Endothelial cell of umbilical vein (primary cell): ENCODE results near the gene MNAT1. TPM values are rescaled to one million over a fixed set of nuclear protein-coding genes. Genes with fewer than 3 reads are reported as not detected.

Experiments
- BruUV-seq: library from RNA; stranded (reverse); fragments of 400-500 nt; replicated peaks from 2 replicates; lab custom pipeline; 2021; lab: Mats Ljungman, UMichigan
- CTCF ChIA-PET: fragments of 300-600, 350-600 bp; sonication (Branson Sonifier 250); formaldehyde crosslinking; loops from one replicate; lab custom pipeline; 2021; ENCODE audit warnings: antibody characterized with exemption, inconsistent platforms; lab: Charles Lee
- POLR2A ChIA-PET: fragments of 300-600, 350-600 bp; sonication (Branson Sonifier 250); formaldehyde crosslinking; loops from one replicate; lab custom pipeline; 2021; ENCODE audit warnings: antibody characterized with exemption, inconsistent platforms; lab: Charles Lee
- DNase-seq: peaks from one replicate; pipeline ENCODE4 v3.0.0-alpha.2; 2011; ENCODE audit warnings: low read depth, low spot score
- FAIRE-seq: peaks from 2 replicates; lab custom pipeline; 2011; peaks lifted over from hg19 to GRCh38; lab: Jason Lieb, UNC
- H2AFZ ChIP-seq: 2 replicates; pipeline ENCODE4 v1.6.0; 2012; ENCODE audit warnings: low read depth, low read length, control low read depth, inconsistent platforms
- H3K27ac ChIP-seq: 2 replicates; pipeline ENCODE4 v1.5.1; 2011; ENCODE audit warnings: low read depth, mild to moderate bottlenecking, control low read depth, low read length, moderate library complexity; ENCODE audit not compliant: insufficient read depth
- H3K27me3 ChIP-seq, 2 experiments: 2 replicates each; pipeline versions ENCODE4 v1.6.0 to v1.6.1; 2011; ENCODE audit warnings: low read length in 2 of 2, mixed read lengths in 1 of 2; ENCODE audit not compliant: control insufficient read depth in 2 of 2, insufficient read depth in 2 of 2
- H3K36me3 ChIP-seq, 2 experiments: 2 replicates in 1 of 2; 3 replicates in 1 of 2; pipeline ENCODE4 v1.5.1; 2011; ENCODE audit warnings: low read length in 2 of 2, mild to moderate bottlenecking in 1 of 2, moderate library complexity in 1 of 2; ENCODE audit not compliant: control insufficient read depth in 2 of 2, insufficient read depth in 2 of 2; ENCODE audit errors: extremely low read depth in 1 of 2
- H3K4me1 ChIP-seq: 3 replicates; pipeline ENCODE4 v1.5.1; 2011; ENCODE audit warnings: mild to moderate bottlenecking, low read length; ENCODE audit not compliant: control insufficient read depth, insufficient read depth; ENCODE audit errors: extremely low read depth
- H3K4me2 ChIP-seq: 2 replicates; pipeline ENCODE4 v1.6.1; 2011; ENCODE audit warnings: low read length, control low read depth, mixed read lengths; ENCODE audit not compliant: insufficient read depth
- H3K4me3 ChIP-seq, 3 experiments: fragments of 200-600 bp in 1 of 3; sonication (generic), shearing (Covaris generic) in 1 of 3; replicated peaks in 1 of 3; 2 replicates each; pipeline ENCODE4 v1.5.1; 2011 to 2016; ENCODE audit warnings: control low read depth in 3 of 3, low read length in 3 of 3, mild to moderate bottlenecking in 2 of 3, inconsistent platforms in 1 of 3, low read depth in 1 of 3, moderate library complexity in 1 of 3; ENCODE audit not compliant: insufficient read depth in 1 of 3
- H3K79me2 ChIP-seq: 2 replicates; pipeline ENCODE4 v1.6.0; 2012; ENCODE audit warnings: low read length, inconsistent platforms; ENCODE audit not compliant: control insufficient read depth, insufficient read depth
- H3K9ac ChIP-seq: replicated peaks from 2 replicates; pipeline ENCODE3; 2011; ENCODE audit warnings: low read length, control low read depth; ENCODE audit not compliant: insufficient read depth; ENCODE audit errors: extremely low read depth
- H3K9me1 ChIP-seq: replicated peaks from 3 replicates; pipeline ENCODE4 v1.6.0; 2011; ENCODE audit warnings: mild to moderate bottlenecking, low read length; ENCODE audit not compliant: control insufficient read depth, insufficient read depth; ENCODE audit errors: extremely low read depth
- H3K9me3 ChIP-seq: replicated peaks from 2 replicates; pipeline ENCODE4 v1.5.1; 2012; ENCODE audit warnings: low read length, inconsistent platforms; ENCODE audit not compliant: control insufficient read depth, insufficient read depth
- H4K20me1 ChIP-seq: replicated peaks from 2 replicates; pipeline ENCODE3; 2011; ENCODE audit warnings: mild to moderate bottlenecking, low read length; ENCODE audit not compliant: control insufficient read depth, insufficient read depth; ENCODE audit errors: extremely low read depth
- EZH2 ChIP-seq: IDR thresholded peaks from 2 replicates; pipeline ENCODE4 v1.6.1; 2012; ENCODE audit warnings: borderline replicate concordance, low read depth, mild to moderate bottlenecking, moderate library complexity, low read length, inconsistent platforms; ENCODE audit not compliant: severe bottlenecking
- FOS ChIP-seq: IDR thresholded peaks from 2 replicates; pipeline ENCODE4 v1.6.1; 2011; ENCODE audit warnings: mild to moderate bottlenecking, low read length, moderate library complexity, borderline replicate concordance; ENCODE audit not compliant: insufficient read depth
- JUN ChIP-seq: IDR thresholded peaks from 2 replicates; pipeline ENCODE4 v1.6.1; 2011; ENCODE audit warnings: borderline replicate concordance, low read depth; ENCODE audit not compliant: insufficient read length, insufficient read depth
- POLR2AphosphoS5 ChIP-seq: IDR thresholded peaks from 2 replicates; pipeline ENCODE4 v1.6.1; 2012; ENCODE audit warnings: low read depth, mild to moderate bottlenecking, control low read depth, low read length, moderate library complexity; ENCODE audit not compliant: insufficient read depth
- dilution Hi-C: fragments of 300-500 bp; cut with MboI; formaldehyde crosslinking; loops from one replicate; pipeline ENCODE4 v1.15.0; 2019; ENCODE audit warnings: low sequenced_read_pairs; ENCODE audit not compliant: extremely low pct_ligation_motif_present
- intact Hi-C: fragments of 100-400 bp; cut with micrococcal nuclease; formaldehyde crosslinking; loops from one replicate; pipeline ENCODE4 v1.10.0; 2022
- polyA plus RNA-seq, 4 experiments: library from polyadenylated mRNA; depleted of rRNA in 3 of 4; stranded (reverse) in 3 of 4; unstranded in 1 of 4; fragments of >200 nt; gene quantifications; 2 replicates each; pipeline versions ENCODE4 v1.2.1 to v1.2.3, GENCODE V29; 2011 to 2012; ENCODE audit warnings: missing spikeins in 1 of 4
- total RNA-seq: library from RNA; stranded (reverse); gene quantifications from 2 replicates; pipeline ENCODE4 v1.2.3, GENCODE V29; 2021
- TF ChIP-seq, protein P1 (sequence below), 2 donors: IDR thresholded peaks; 1 replicate in 1 of 2; 2 replicates in 1 of 2; pipeline ENCODE4 v1.5.1; 2011; ENCODE audit warnings: low read length in 2 of 2, mild to moderate bottlenecking in 2 of 2, moderate library complexity in 2 of 2, control low read depth in 1 of 2, inconsistent platforms in 1 of 2, low read depth in 1 of 2; ENCODE audit not compliant: insufficient read depth in 1 of 2; ENCODE audit errors: extremely low read depth in 1 of 2
- TF ChIP-seq, protein P2 (sequence below): IDR thresholded peaks from 2 replicates; pipeline ENCODE4 v1.6.1; 2011; ENCODE audit not compliant: insufficient read depth, insufficient read length

Gene MNAT1
- total and polyA plus RNA-seq, 2 donors (not counting 3 experiments of a cell fraction or from before 2014, with no cell fraction given), result 35.7 to 55.7 TPM

DNA sequence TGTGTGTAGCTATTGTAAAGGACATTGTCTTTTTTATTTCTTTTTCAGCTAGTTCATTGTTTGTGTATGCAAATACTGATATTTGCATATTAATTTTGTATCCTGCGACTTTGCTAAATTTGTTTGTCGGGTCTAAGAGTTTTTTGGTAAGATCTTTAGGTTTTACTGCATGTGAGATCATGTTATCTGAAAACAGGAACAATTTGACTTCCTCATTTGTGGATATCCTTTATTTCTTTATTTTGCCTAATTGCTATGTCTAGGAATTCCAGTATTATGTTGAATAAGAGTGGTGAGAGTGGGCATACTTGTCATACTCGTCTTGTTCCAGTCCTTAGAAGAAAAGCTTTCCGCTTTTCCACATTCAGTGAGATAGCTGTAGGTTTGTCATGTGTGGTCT lies 39.2 kb upstream of the MNAT1 start:
- Histone ChIP-seq H3K9me3 (no peaks in the 10 kb centered on the region), H4K20me1 (no peaks in the 10 kb centered on the region), H3K4me1 (no peaks in the 10 kb centered on the region), H3K36me3 (no peaks in the 10 kb centered on the region), H3K27me3 (peaks cover 2 to 8% of the 10 kb centered on the region in 2 experiments), H2AFZ (no peak overlapping the region), H3K27ac (no peak overlapping the region), H3K4me2 (no peak overlapping the region), H3K4me3 (no peak overlapping the region), H3K79me2 (no peaks in the 10 kb centered on the region), H3K9me1 (no peaks in the 10 kb centered on the region), H3K9ac (no peak overlapping the region)
- POLR2A ChIA-PET, result no interaction called here
- dilution Hi-C loops (no loop called here), intact Hi-C loops (no loop called here)
- TF ChIP-seq EZH2 (no peak), POLR2AphosphoS5 (no peak), FOS (no peak), JUN (no peak)
- TF ChIP-seq, protein P1, sequence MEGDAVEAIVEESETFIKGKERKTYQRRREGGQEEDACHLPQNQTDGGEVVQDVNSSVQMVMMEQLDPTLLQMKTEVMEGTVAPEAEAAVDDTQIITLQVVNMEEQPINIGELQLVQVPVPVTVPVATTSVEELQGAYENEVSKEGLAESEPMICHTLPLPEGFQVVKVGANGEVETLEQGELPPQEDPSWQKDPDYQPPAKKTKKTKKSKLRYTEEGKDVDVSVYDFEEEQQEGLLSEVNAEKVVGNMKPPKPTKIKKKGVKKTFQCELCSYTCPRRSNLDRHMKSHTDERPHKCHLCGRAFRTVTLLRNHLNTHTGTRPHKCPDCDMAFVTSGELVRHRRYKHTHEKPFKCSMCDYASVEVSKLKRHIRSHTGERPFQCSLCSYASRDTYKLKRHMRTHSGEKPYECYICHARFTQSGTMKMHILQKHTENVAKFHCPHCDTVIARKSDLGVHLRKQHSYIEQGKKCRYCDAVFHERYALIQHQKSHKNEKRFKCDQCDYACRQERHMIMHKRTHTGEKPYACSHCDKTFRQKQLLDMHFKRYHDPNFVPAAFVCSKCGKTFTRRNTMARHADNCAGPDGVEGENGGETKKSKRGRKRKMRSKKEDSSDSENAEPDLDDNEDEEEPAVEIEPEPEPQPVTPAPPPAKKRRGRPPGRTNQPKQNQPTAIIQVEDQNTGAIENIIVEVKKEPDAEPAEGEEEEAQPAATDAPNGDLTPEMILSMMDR (IDR thresholded peaks at IDR 0.05; ENCODE audit: extremely low read depth in 1 of 2, insufficient read depth in 1 of 2, low read depth in 1 of 2, low read length in 2 of 2), result no peak
- TF ChIP-seq, protein P2, sequence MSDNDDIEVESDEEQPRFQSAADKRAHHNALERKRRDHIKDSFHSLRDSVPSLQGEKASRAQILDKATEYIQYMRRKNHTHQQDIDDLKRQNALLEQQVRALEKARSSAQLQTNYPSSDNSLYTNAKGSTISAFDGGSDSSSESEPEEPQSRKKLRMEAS, result no peak
- CTCF ChIA-PET, result no interaction called here
- FAIRE-seq (no peak), DNase-seq (no peak)
- BruUV-seq, result no TSS peak
